Endothelial cell of umbilical vein (primary cell): ENCODE data around the gene HENMT1. TPM values are rescaled to one million over a fixed set of nuclear protein-coding genes. Genes with fewer than 3 reads are reported as not detected.

ENCODE experiments used
- BruUV-seq: library from RNA; stranded (reverse); fragments of 400-500 nt; replicated peaks from 2 replicates; lab custom pipeline; 2021; lab: Mats Ljungman, UMichigan
- CTCF ChIA-PET: fragments of 300-600, 350-600 bp; sonication (Branson Sonifier 250); formaldehyde crosslinking; loops from one replicate; lab custom pipeline; 2021; ENCODE audit warnings: antibody characterized with exemption, inconsistent platforms; lab: Charles Lee
- POLR2A ChIA-PET: fragments of 300-600, 350-600 bp; sonication (Branson Sonifier 250); formaldehyde crosslinking; loops from one replicate; lab custom pipeline; 2021; ENCODE audit warnings: antibody characterized with exemption, inconsistent platforms; lab: Charles Lee
- DNase-seq: peaks from one replicate; pipeline ENCODE4 v3.0.0-alpha.2; 2011; ENCODE audit warnings: low read depth, low spot score
- FAIRE-seq: peaks from 2 replicates; lab custom pipeline; 2011; peaks lifted over from hg19 to GRCh38; lab: Jason Lieb, UNC
- H2AFZ ChIP-seq: 2 replicates; pipeline ENCODE4 v1.6.0; 2012; ENCODE audit warnings: low read depth, low read length, control low read depth, inconsistent platforms
- H3K27ac ChIP-seq: 2 replicates; pipeline ENCODE4 v1.5.1; 2011; ENCODE audit warnings: low read depth, mild to moderate bottlenecking, control low read depth, low read length, moderate library complexity; ENCODE audit not compliant: insufficient read depth
- H3K27me3 ChIP-seq, 2 experiments: 2 replicates each; pipeline versions ENCODE4 v1.6.0 to v1.6.1; 2011; ENCODE audit warnings: low read length in 2 of 2, mixed read lengths in 1 of 2; ENCODE audit not compliant: control insufficient read depth in 2 of 2, insufficient read depth in 2 of 2
- H3K36me3 ChIP-seq, 2 experiments: 2 replicates in 1 of 2; 3 replicates in 1 of 2; pipeline ENCODE4 v1.5.1; 2011; ENCODE audit warnings: low read length in 2 of 2, mild to moderate bottlenecking in 1 of 2, moderate library complexity in 1 of 2; ENCODE audit not compliant: control insufficient read depth in 2 of 2, insufficient read depth in 2 of 2; ENCODE audit errors: extremely low read depth in 1 of 2
- H3K4me1 ChIP-seq: 3 replicates; pipeline ENCODE4 v1.5.1; 2011; ENCODE audit warnings: mild to moderate bottlenecking, low read length; ENCODE audit not compliant: control insufficient read depth, insufficient read depth; ENCODE audit errors: extremely low read depth
- H3K4me2 ChIP-seq: 2 replicates; pipeline ENCODE4 v1.6.1; 2011; ENCODE audit warnings: low read length, control low read depth, mixed read lengths; ENCODE audit not compliant: insufficient read depth
- H3K4me3 ChIP-seq, 3 experiments: fragments of 200-600 bp in 1 of 3; sonication (generic), shearing (Covaris generic) in 1 of 3; replicated peaks in 1 of 3; 2 replicates each; pipeline ENCODE4 v1.5.1; 2011 to 2016; ENCODE audit warnings: control low read depth in 3 of 3, low read length in 3 of 3, mild to moderate bottlenecking in 2 of 3, inconsistent platforms in 1 of 3, low read depth in 1 of 3, moderate library complexity in 1 of 3; ENCODE audit not compliant: insufficient read depth in 1 of 3
- H3K79me2 ChIP-seq: 2 replicates; pipeline ENCODE4 v1.6.0; 2012; ENCODE audit warnings: low read length, inconsistent platforms; ENCODE audit not compliant: control insufficient read depth, insufficient read depth
- H3K9ac ChIP-seq: replicated peaks from 2 replicates; pipeline ENCODE3; 2011; ENCODE audit warnings: low read length, control low read depth; ENCODE audit not compliant: insufficient read depth; ENCODE audit errors: extremely low read depth
- H3K9me1 ChIP-seq: replicated peaks from 3 replicates; pipeline ENCODE4 v1.6.0; 2011; ENCODE audit warnings: mild to moderate bottlenecking, low read length; ENCODE audit not compliant: control insufficient read depth, insufficient read depth; ENCODE audit errors: extremely low read depth
- H3K9me3 ChIP-seq: replicated peaks from 2 replicates; pipeline ENCODE4 v1.5.1; 2012; ENCODE audit warnings: low read length, inconsistent platforms; ENCODE audit not compliant: control insufficient read depth, insufficient read depth
- H4K20me1 ChIP-seq: replicated peaks from 2 replicates; pipeline ENCODE3; 2011; ENCODE audit warnings: mild to moderate bottlenecking, low read length; ENCODE audit not compliant: control insufficient read depth, insufficient read depth; ENCODE audit errors: extremely low read depth
- EZH2 ChIP-seq: IDR thresholded peaks from 2 replicates; pipeline ENCODE4 v1.6.1; 2012; ENCODE audit warnings: borderline replicate concordance, low read depth, mild to moderate bottlenecking, moderate library complexity, low read length, inconsistent platforms; ENCODE audit not compliant: severe bottlenecking
- FOS ChIP-seq: IDR thresholded peaks from 2 replicates; pipeline ENCODE4 v1.6.1; 2011; ENCODE audit warnings: mild to moderate bottlenecking, low read length, moderate library complexity, borderline replicate concordance; ENCODE audit not compliant: insufficient read depth
- GATA2 ChIP-seq: IDR thresholded peaks from 2 replicates; pipeline ENCODE4 v1.7.0; 2011; ENCODE audit warnings: low read depth, mild to moderate bottlenecking, moderate library complexity, mixed read lengths, low read length; ENCODE audit not compliant: insufficient read length, insufficient read depth
- JUN ChIP-seq: IDR thresholded peaks from 2 replicates; pipeline ENCODE4 v1.6.1; 2011; ENCODE audit warnings: borderline replicate concordance, low read depth; ENCODE audit not compliant: insufficient read length, insufficient read depth
- MYC ChIP-seq: IDR thresholded peaks from one replicate; pipeline ENCODE4 v1.6.1; 2011; ENCODE audit warnings: mild to moderate bottlenecking, low read depth, low read length
- POLR2A ChIP-seq: IDR thresholded peaks from 2 replicates; pipeline ENCODE4 v1.6.1; 2012; ENCODE audit warnings: low read depth, mild to moderate bottlenecking, control low read depth, low read length
- POLR2AphosphoS5 ChIP-seq: IDR thresholded peaks from 2 replicates; pipeline ENCODE4 v1.6.1; 2012; ENCODE audit warnings: low read depth, mild to moderate bottlenecking, control low read depth, low read length, moderate library complexity; ENCODE audit not compliant: insufficient read depth
- dilution Hi-C: fragments of 300-500 bp; cut with MboI; formaldehyde crosslinking; loops from one replicate; pipeline ENCODE4 v1.15.0; 2019; ENCODE audit warnings: low sequenced_read_pairs; ENCODE audit not compliant: extremely low pct_ligation_motif_present
- intact Hi-C: fragments of 100-400 bp; cut with micrococcal nuclease; formaldehyde crosslinking; loops from one replicate; pipeline ENCODE4 v1.10.0; 2022
- polyA plus RNA-seq, 4 experiments: library from polyadenylated mRNA; depleted of rRNA in 3 of 4; stranded (reverse) in 3 of 4; unstranded in 1 of 4; fragments of >200 nt; gene quantifications; 2 replicates each; pipeline versions ENCODE4 v1.2.1 to v1.2.3, GENCODE V29; 2011 to 2012; ENCODE audit warnings: missing spikeins in 1 of 4
- total RNA-seq: library from RNA; stranded (reverse); gene quantifications from 2 replicates; pipeline ENCODE4 v1.2.3, GENCODE V29; 2021
- TF ChIP-seq, protein P1 (sequence below): IDR thresholded peaks from 2 replicates; pipeline ENCODE4 v1.6.1; 2011; ENCODE audit not compliant: insufficient read depth, insufficient read length
- TF ChIP-seq, protein P2 (sequence below), 2 donors: IDR thresholded peaks; 1 replicate in 1 of 2; 2 replicates in 1 of 2; pipeline ENCODE4 v1.5.1; 2011; ENCODE audit warnings: low read length in 2 of 2, mild to moderate bottlenecking in 2 of 2, moderate library complexity in 2 of 2, control low read depth in 1 of 2, inconsistent platforms in 1 of 2, low read depth in 1 of 2; ENCODE audit not compliant: insufficient read depth in 1 of 2; ENCODE audit errors: extremely low read depth in 1 of 2

Gene HENMT1
- total and polyA plus RNA-seq, 2 donors (not counting 3 experiments of a cell fraction or from before 2014, with no cell fraction given), result 4.4 to 4.5 TPM

DNA sequence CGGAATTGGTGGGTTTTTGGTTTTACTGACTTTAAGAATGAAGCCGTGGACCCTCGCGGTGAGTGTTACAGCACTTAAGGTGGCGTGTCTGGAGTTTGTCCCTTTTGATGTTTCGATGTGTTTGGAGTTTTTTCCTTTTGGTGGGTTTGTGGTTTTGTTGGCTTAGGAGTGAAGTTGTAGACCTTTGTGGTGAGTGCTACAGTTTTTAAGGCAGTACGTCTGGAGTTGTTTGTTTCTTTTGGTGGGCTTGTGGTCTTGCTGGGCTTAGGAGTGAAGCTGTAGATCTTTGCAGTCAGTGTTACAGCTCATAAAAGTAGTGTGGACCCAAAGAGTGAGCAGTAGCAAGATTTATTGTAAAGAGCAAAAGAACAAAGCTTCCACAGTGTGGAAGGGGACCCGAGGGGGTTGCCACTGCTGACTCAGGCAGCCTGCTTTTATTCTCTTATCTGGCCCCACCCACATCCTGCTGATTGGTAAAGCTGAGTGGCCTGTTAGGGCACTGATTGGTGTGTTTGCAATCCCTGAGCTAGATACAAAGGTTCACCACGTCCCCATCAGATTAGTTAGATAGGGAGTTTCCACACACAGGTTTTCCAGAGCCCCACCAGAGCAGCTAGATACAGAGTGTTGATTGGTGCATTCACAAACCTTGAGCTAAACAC lies 20.9 kb downstream of the HENMT1 start:
- H3K9ac ChIP-seq, result no peak overlapping the region
- no TSS peak for BruUV-seq
- no peaks in the 10 kb centered on the region for H4K20me1 ChIP-seq
- dilution Hi-C loops (no loop called here), intact Hi-C loops (loop anchor here (5.0 kb wide), 1 partner anchor 48 kb away; no protein-coding TSS in a partner anchor)
- DNase-seq (no peak), FAIRE-seq (no peak)
- ChIA-PET CTCF (interaction anchor here (2.0 kb wide), 1 partner anchor 127 kb away, joined by 7 read pairs; no protein-coding TSS in a partner anchor), POLR2A (no interaction called here)
- no peaks in the 10 kb centered on the region for H3K79me2 ChIP-seq
- no peak for TF ChIP-seq GATA2
- no peak for TF ChIP-seq EZH2
- TF ChIP-seq POLR2AphosphoS5, result no peak
- TF ChIP-seq FOS, result no peak
- TF ChIP-seq, protein P1, sequence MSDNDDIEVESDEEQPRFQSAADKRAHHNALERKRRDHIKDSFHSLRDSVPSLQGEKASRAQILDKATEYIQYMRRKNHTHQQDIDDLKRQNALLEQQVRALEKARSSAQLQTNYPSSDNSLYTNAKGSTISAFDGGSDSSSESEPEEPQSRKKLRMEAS, result no peak
- TF ChIP-seq, protein P2, sequence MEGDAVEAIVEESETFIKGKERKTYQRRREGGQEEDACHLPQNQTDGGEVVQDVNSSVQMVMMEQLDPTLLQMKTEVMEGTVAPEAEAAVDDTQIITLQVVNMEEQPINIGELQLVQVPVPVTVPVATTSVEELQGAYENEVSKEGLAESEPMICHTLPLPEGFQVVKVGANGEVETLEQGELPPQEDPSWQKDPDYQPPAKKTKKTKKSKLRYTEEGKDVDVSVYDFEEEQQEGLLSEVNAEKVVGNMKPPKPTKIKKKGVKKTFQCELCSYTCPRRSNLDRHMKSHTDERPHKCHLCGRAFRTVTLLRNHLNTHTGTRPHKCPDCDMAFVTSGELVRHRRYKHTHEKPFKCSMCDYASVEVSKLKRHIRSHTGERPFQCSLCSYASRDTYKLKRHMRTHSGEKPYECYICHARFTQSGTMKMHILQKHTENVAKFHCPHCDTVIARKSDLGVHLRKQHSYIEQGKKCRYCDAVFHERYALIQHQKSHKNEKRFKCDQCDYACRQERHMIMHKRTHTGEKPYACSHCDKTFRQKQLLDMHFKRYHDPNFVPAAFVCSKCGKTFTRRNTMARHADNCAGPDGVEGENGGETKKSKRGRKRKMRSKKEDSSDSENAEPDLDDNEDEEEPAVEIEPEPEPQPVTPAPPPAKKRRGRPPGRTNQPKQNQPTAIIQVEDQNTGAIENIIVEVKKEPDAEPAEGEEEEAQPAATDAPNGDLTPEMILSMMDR (IDR thresholded peaks at IDR 0.05; ENCODE audit: extremely low read depth in 1 of 2, insufficient read depth in 1 of 2, low read depth in 1 of 2, low read length in 2 of 2), result no peak
- TF ChIP-seq JUN, result no peak
- no peak for TF ChIP-seq MYC
- TF ChIP-seq POLR2A, result no peak
- H3K4me3 ChIP-seq, result no peak overlapping the region
- no peaks in the 10 kb centered on the region for H3K9me3 ChIP-seq
- no peaks in the 10 kb centered on the region for H3K27me3 ChIP-seq
- no peak overlapping the region for H3K4me2 ChIP-seq
- no peaks in the 10 kb centered on the region for H3K4me1 ChIP-seq
- no peak overlapping the region for H3K27ac ChIP-seq
- no peaks in the 10 kb centered on the region for H3K9me1 ChIP-seq
- no peak overlapping the region for H2AFZ ChIP-seq
- H3K36me3 ChIP-seq, result no peaks in the 10 kb centered on the region
